GM19193 (cell line): Measurements from ENCODE around the gene MCTP1.

Source experiments
- POLR2A ChIP-seq: IDR thresholded peaks from 4 replicates; pipeline ENCODE4 v1.6.1; 2011; ENCODE audit not compliant: insufficient read depth, insufficient read length; ENCODE audit errors: extremely low read depth

Gene MCTP1

GRCh38 chr5:94742852-94743251 is 542.0 kb downstream of the MCTP1 start:
- no peak for TF ChIP-seq POLR2A

DNA sequence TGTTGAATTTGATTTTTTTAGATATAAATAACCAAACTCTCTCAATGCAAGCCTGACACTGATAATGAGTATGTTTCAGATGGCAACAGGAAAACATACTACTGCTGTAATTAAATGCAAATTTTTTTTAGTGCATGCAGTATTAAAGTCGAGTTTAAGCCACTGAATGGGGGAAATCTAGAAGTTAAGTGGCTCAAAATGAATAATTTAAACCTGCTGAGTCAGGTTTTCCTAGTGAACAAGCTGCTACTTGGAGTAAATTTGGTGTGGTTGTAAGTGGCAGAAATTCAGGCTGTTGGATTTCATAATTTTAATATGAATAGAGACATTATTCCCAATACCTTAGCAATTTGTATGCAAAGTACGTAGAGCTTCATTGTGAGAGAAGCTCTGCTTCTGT is 544.6 kb downstream of the MCTP1 start:
- no peak for TF ChIP-seq POLR2A

DNA sequence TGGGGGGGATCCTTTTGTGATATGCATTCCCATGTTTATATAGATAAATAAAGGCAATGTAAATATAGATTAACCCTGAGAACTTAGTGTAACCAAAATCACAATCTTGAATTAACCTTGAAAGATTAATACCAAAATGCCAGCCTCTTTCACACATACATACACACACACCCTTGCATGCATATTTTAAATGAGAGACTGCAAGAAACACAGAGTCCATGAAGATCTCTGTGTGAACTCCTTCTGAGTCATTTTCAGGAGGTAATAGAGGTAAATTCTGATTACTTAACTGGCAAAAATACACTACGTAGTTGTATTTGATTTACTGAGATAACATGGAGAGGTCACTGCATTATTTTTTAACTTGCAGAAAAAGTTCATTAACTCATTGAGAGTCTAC is 548.4 kb downstream of the MCTP1 start:
- TF ChIP-seq POLR2A, result no peak

DNA sequence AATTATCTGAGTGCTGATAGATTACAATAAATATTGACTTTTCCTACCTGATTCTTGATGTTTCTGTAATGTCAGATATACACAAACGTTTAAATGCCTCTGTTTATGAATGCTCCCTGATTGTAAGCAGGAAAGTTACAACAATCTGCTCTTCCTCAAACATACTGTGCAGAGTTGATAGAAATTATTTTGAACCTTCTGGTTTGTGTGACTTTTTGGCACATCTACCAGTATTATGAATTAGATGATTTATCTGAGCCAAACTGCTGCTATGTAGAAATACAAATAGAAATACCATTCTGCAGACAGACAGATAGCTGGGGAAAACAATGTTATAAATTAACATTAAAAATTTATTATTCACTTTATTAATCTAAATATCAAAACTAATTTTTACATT is 553.4 kb downstream of the MCTP1 start:
- no peak for TF ChIP-seq POLR2A

- TF ChIP-seq POLR2A, result no peak
These were observed 559.8 kb downstream of the MCTP1 start for GRCh38 chr5:94725142-94725541.

- no peak for TF ChIP-seq POLR2A
These were observed 569.1 kb downstream of the MCTP1 start for GRCh38 chr5:94715768-94716167.

- no peak for TF ChIP-seq POLR2A
These were observed 573.1 kb downstream of the MCTP1 start for GRCh38 chr5:94711785-94712184.

DNA sequence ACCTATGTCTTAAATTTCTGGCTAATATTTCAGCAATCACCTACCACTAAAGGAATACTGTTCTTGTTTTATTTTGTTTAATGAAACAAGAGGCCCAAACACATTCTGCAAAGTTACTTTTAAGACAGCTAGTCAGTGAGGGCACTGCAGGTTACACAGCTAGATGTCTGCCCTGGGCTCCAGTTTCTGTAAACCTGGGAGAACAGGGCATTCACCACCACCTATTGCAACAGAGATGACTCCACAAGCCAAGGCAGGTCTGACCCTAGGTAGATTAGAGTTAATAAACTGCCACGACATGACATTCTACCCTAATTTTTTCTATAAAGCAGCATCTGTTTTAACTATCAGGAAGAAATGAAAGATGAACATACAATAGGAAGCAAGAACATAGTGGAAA is 575.6 kb downstream of the MCTP1 start:
- TF ChIP-seq POLR2A, result no peak

DNA sequence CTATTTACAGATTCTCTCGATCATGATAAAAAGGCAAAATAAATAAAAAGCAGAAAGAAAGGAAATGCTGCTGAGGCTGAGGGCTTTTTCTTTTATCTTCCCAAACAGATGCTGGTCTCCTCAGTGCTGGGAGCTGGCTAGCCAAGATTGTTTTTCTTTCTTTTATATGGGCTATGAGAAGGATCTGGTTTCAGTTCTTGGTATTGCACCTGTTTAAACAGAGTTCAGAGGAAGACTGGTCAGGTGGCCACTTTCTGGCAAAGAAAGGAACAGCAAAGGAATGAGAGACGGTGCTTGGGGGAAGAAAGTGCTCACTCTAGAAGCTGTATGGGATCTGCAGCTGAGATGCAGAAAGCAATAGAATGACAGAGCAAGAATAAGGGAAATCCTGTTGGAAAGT is 577.5 kb downstream of the MCTP1 start:
- no peak for TF ChIP-seq POLR2A

- TF ChIP-seq POLR2A, result no peak
These were observed 579.5 kb downstream of the MCTP1 start for GRCh38 chr5:94705427-94705826.

DNA sequence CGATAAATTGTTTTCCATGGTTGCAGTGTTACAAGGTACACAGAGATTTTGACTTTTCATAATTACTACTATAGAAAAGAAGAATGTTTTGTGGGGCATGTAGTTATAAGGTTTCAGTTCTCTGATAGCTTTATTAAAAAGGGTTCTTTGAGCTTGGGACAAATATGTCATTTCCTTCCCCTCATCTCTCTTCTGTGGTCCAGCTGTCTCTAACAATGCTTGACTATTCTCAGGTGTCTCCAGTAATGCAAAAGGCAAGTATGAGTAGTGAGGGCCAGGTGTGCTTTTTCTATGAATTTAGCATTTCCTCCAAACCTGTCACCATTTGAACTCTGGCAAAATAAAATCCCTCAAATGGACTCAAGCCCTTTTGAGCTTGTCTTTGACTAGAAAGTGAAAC is 582.2 kb downstream of the MCTP1 start:
- TF ChIP-seq POLR2A, result no peak

DNA sequence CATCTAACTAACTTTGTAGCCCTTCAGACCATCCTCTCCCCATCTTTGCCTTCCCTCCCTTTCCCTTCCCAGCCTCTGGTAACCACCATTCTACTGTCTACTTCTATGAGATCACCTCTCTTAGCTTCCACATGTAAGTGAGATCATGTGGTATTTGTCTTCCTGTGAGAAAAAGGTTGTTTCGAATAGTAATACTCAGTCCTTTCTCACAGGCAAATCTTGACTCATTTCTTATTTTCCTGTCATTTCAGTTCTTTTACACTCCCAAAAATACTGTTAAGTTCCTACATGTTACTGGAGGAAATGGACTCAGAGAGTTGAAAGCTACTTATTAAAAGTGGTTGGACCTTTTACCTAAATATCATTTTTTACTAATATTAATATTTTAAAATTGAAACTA is 584.3 kb downstream of the MCTP1 start:
- no peak for TF ChIP-seq POLR2A

DNA sequence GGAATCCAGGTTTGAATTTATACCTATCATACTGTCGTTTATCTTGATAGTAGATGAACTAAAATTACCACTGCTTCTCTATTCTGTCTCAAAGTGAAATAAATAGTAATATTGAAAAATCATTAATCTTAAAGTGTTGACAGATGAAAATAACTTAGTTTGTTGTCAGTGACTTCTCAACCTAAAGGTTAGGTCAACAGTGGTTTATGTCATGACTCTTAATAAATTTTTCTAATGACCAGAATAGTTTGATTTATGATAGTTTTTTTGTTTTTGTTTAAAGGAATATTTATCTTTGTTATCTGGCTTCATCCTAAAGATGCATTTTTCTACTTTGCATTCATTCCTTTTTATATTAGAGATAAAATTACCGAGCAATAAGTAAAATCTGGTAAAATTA is 585.3 kb downstream of the MCTP1 start:
- no peak for TF ChIP-seq POLR2A

DNA sequence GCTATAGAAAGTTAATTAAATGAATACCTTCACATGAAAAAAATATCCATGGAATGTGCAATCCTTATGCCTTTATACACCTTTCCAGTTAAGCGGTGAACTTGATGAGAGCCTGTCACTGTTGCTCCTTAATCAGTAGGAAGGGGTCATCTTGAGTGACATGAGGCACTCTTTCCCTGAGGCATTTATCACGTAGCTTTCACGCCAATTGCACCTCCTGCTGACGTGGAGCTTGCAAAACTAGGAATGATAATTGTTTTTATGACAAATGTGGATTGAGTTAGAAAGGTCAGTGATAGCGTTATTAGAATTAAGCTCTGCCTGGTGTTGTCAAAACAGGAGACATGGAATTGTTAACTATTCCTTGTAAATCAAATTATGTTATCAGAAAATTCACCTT is 586.7 kb downstream of the MCTP1 start:
- TF ChIP-seq POLR2A, result no peak

GRCh38 chr5:94694671-94695070 is 590.2 kb downstream of the MCTP1 start:
- no peak for TF ChIP-seq POLR2A

- no peak for TF ChIP-seq POLR2A
These were observed 591.0 kb downstream of the MCTP1 start for GRCh38 chr5:94693845-94694370.

DNA sequence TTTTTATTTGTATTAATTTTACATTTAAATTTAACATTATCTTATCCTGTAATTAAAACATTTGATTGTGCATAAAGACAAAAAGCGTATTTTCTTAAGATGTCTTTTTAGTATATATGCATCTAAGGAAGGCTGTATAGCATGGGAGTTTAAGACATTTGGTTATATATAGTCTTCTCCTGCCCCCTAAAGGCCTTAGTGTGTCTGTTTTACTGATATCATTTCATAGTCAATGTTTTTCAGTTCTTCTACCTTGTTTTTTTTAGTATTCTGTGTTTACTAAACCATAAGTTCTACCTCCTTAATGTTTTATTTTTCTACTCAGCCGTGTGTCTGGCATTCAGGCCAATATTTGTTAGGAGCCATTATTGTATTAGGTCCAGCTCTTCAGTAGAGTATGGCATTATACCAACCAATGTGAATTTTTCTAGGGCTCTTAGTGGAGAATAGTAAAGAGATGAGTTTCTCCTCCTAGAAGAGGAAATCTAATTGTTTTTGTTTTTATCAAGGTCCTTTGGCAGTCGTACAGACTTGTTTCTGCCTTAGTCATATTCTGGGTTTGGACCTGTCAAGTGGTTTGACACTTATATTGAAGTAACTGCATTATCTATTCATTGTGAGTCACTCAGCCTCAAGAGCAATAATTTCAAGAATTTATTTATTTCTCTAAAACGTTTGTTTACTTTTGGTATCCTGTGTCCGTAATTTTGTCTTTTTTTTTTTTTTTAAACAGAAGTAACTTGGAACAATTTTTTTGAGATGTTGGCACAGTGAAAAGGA is 591.7 kb downstream of the MCTP1 start:
- TF ChIP-seq POLR2A, result no peak

GRCh38 chr5:94692581-94692980 is 592.3 kb downstream of the MCTP1 start:
- TF ChIP-seq POLR2A, result no peak

GRCh38 chr5:94691949-94692348 is 592.9 kb downstream of the MCTP1 start:
- TF ChIP-seq POLR2A, result no peak
